GM19395 (cell line): ENCODE data around the gene C7orf33.
"Not testable (repeated sequence)": the region's sequence is repeated elsewhere in the genome, so short reads cannot be mapped to it uniquely, and the experiment has no call there.

Experiments used
- ATAC-seq: cut with Tn5 transposase; IDR thresholded peaks from one replicate; pipeline ENCODE4 v1.9.1; 2021; ENCODE audit warnings: mild to moderate bottlenecking, moderate library complexity; ENCODE audit not compliant: unreplicated experiment

Gene C7orf33

DNA sequence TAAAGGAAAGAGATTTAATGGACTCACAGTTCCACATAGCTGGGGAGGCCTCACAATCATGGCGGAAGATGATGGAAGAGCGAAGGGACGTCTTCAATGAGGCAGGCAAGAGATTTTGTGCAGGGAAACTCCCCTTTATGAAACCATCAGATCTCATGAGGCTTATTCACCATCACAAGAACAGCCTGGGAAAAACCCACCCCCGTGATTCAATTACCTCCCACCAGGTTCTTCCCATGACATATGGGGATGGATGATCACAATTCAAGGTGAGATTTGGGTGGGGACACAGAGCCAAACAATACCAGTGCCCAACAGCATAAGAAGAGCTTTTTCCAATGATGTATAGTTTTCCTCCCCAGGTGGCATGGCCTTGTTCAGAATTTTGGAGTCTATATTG lies 11.2 kb upstream of the C7orf33 start:
- no peak for ATAC-seq

GRCh38 chr7:148580446-148580845 lies 10.1 kb upstream of the C7orf33 start:
- no peak for ATAC-seq

- ATAC-seq, result no peak
Observed at GRCh38 chr7:148581624-148582023, 8.9 kb upstream of the C7orf33 start.

GRCh38 chr7:148584154-148584827 lies 6.3 kb upstream of the C7orf33 start:
- ATAC-seq, result peak; percentile 99

- ATAC-seq, result no peak
Observed at GRCh38 chr7:148585399-148585798, 5.2 kb upstream of the C7orf33 start.

DNA sequence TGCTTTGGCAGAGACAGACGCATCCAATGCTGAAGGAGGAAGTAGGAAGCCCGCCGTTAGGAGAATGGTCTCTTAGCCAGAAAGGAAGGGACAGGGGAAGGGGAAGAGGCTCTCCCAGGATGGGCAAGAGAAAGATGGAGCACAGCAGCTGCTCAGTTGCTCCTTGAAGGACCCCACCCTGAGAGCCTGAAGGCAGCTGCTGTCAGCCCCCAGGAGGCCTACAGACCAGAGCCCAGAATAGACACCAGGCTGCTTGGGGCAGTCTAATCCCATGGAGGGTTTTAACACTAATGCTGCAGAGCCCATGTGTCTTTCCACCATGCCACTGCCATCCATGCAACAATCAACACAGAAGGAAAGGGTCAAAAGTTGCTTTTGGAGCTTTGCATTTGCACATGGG lies 3.5 kb upstream of the C7orf33 start:
- no peak for ATAC-seq

GRCh38 chr7:148588168-148588567 lies 2.4 kb upstream of the C7orf33 start:
- ATAC-seq, result no peak

GRCh38 chr7:148588670-148589131 lies 1.9 kb upstream of the C7orf33 start:
- no peak for ATAC-seq

DNA sequence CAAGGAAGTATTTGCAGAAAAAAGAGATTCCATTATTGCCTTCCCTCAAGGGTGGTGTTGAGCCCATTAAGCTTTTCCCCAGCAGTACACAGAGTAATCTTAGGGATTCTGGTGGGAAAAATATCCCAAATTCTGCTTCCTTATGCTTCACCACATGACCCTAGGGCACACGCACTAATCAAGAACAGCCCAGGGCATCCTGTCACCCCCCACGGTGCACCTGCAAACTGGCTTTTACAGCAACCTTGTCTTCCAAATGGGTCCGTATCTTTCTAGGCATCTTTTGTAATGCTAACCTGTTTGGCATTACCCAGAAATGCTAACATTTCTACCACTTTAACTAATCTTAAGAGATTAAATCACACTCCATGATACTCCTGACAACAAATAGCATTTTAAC lies 926 bp upstream of the C7orf33 start:
- no peak for ATAC-seq

- ATAC-seq, result not testable (repeated sequence)
Observed at GRCh38 chr7:148596354-148596753, 5.8 kb downstream of the C7orf33 start.

- no peak for ATAC-seq
Observed at GRCh38 chr7:148598351-148598750, 7.8 kb downstream of the C7orf33 start.

DNA sequence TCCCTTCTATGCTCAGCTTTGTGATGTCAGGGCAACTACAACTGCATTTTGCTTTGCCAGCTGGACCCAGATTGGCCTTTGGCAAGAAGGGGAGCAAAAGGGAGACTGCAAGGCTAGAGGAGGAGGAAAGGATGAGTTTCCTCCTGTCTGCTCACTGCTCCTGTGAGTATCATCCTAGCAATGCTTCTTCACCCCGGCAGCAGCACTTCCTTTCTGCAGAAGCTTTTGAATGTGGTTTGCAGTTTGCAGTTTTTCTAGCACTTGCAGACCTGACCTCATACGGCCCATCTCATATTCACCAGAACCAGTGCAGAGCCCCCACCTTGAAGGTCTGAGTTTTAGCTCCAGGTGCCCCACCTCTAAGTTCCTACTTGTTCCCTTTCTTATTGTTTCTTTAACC lies 14.8 kb downstream of the C7orf33 start:
- ATAC-seq, result no peak

DNA sequence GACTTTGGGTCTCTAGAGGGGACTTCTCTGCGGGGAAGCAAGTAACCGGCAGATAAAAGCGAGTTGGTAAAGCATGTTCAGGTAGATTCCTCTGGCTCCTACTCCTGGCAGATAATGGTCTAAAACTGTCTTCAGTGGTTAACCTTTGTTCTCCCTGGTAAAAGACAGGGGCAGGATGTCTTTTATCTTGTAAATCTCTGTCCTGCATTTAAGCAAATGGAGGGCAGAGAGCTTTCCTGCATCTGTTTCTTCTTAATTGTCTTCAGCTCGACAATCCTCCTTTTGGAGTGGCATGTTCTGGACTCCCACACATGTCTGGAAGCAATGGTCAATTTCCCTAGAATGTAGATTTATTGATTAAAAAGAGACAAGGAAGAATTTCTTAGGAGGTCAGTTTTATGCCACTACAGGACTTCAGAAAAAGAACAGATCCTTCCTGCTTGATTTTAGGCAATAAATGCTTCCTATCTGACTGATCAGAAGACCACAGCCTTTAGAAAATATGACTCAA lies 16.6 kb downstream of the C7orf33 start:
- no peak for ATAC-seq

DNA sequence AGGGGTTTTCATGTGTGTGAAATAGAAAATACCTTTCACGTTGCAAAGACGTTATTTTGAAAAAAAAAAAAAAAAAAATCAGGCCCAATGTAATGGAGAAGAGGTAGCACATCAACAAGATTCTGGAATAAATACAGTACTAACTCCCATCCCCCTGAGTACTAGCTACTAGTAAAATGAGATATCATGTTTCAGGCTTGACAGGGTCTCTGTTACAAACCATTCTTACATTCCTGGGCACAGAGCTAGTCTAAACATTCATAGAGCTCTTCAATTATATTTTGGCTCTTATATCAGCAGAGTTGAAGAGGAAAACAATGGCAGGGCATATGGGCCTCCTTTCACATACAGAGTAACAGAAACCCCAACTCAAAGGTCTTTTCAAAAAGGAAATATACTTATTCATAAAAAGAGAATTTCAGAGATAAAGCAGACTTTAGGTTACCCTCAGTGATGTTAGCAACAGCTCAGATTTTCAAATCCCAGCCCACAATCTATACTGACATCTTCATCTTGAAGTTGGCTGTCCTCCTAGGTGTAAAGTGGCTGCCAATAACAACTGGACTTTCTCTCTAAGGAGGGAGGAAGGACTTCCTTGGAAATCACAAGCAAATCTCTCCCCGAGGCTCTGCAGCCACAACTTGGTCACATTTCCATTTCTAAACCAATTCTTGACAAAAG lies 18.6 kb downstream of the C7orf33 start:
- no peak for ATAC-seq

DNA sequence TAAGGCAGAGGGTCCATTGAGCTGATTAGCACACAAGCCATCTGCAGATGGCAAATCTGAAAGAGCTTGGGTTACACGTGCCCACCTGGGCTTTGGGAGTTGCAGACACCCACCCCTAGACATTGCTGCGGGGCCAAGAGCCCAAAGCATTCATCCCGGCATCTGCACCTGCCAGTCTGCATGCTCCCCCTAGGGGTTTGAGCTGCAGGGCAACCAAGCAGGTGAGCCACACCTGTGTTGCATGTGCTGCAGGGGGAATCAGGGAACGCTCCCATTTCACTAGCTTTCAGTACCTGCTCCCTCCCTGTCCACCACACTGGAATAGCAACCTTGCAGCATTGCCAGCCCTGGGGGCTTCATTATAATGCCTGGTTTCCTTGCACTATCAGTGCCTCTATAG lies 21.1 kb downstream of the C7orf33 start:
- no peak for ATAC-seq

DNA sequence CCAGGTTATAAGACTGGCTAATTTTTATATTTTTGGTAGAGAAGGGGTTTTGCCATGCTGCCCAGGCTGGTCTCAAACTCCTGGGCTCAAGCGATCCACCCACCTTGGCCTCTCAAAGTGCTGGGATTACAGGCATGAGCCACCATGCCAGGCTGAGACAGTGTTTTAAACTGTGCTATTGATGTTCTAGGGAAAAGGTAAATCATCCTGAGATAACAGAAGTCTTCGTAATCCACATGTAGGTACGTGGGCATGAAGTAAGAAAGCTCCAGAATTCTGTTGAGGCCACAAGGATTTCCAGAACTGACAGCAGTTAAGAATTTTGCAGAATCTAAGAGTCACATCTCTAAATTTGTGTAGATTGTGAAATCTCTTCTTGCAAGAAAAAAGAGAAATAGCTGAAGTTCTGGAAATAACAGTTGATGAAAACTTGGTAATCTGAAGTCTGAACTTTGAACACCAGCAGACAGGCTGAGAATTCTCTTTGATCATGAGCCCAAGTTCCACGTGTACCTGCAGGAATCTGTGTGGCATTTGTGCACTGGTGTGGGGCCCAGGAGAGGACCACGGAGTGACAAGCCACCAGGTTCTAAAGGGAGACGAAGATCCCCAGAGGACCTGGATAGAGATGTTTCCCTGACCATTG lies 24.6 kb downstream of the C7orf33 start:
- ATAC-seq, result no peak

DNA sequence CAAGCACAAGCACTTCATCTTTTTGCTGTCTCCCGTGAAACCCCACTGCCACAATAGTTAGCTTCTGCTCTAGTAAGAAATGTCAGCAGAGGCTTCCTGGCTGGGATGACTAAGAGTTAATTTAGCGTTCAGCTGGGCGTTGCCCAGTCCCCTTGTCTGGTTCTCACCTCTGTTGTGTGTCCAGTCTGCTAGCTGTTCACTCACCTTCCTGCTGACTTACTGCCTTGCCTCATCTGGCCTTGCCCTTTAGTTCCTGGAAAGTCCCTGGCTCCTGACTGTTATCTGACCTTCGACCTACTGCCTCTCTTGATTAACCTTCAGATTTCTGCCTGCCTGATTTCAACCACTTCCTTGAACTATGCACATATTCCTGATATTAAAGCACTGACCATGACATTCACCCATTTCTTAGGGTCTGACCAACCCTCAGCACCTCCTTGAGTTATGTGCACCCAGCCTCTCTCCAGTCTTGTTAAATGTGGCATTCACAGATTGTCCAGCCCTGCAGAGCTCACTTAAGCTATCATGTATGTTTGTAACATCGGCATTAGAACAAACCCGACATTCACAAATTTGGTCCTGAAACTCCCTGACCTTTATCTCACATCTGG lies 30.3 kb downstream of the C7orf33 start:
- no peak for ATAC-seq

DNA sequence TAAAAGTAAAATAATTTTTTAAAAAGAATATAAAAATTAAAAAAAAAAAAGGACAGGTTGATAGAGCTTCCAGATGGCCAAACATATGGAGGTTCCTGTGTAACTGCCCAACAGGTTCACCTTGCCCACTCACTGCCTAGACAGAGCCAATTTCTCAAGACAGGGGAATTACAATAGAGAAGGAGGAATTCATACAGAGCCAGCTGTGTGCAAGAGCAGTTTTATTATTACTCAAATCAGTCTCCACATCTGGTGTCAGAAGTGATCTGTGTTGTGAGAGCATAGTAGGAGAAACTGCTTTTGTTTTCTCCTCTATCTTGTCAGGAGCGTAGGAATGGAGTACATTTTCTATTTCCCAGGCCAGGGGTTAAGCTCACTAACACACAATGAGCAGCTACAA lies 31.0 kb downstream of the C7orf33 start:
- no peak for ATAC-seq

GRCh38 chr7:148622887-148623585 lies 32.5 kb downstream of the C7orf33 start:
- ATAC-seq, result no peak

- ATAC-seq, result no peak
Observed at GRCh38 chr7:148623586-148624282, 33.2 kb downstream of the C7orf33 start.
